ENCODE results near the gene NUP50.

The NUP50 gene

GRCh38 chr22:45166932-45167331, 3.2 kb downstream of the NUP50 start:
- Histone ChIP-seq H3K27ac (peak overlapping the region in 5 of 11 experiments; percentile 2 to 93 (median 48); a peak in 3 of 22 replicates), H3K4me3 (no peak overlapping the region; a peak in 1 of 20 replicates), H3K9me3 (replicated peaks in 1 of 11) (no peaks in the 10 kb centered on the region), H3K36me3 (peaks cover 43 to 69% (median 64%) of the 10 kb centered on the region in 11 experiments), H3K4me1 (peaks cover 26 to 62% (median 38%) of the 10 kb centered on the region in 10 experiments), H3K27me3 (no peaks in the 10 kb centered on the region), H4K20me1 (peaks cover 41 to 75% (median 73%) of the 10 kb centered on the region in 11 experiments; a peak in 21 of 22 replicates), H3K9ac (peak overlapping the region in 5 of 11 experiments; percentile 0 to 52 (median 7); a peak in 7 of 22 replicates), H3K4me2 (peak overlapping the region in 8 of 11 experiments; percentile 86 to 98 (median 92); a peak in 16 of 22 replicates)
- TF ChIP-seq Cebpa-rat (IDR thresholded peaks at IDR 0.05), result peak in 5 of 11 experiments; percentile 24 to 62 (median 38); a peak in 2 of 22 replicates

GRCh38 chr22:45169591-45170466, 6.1 kb downstream of the NUP50 start:
- peaks cover 71 to 98% (median 93%) of the 10 kb centered on the region in 11 experiments for H3K36me3 ChIP-seq
- no peak for TF ChIP-seq Cebpa-rat (IDR thresholded peaks at IDR 0.05)
- H3K9me3 ChIP-seq (replicated peaks in 1 of 11), result no peaks in the 10 kb centered on the region
- H3K27me3 ChIP-seq, result no peaks in the 10 kb centered on the region
- no peak overlapping the region for H3K4me3 ChIP-seq
- peaks cover 13 to 51% (median 26%) of the 10 kb centered on the region in 10 experiments for H3K4me1 ChIP-seq
- peak overlapping the region in 1 of 11 experiments; percentile 5; a peak in 1 of 22 replicates for H3K27ac ChIP-seq
- peaks cover 56 to 100% (median 99%) of the 10 kb centered on the region in 11 experiments; a peak in 21 of 22 replicates for H4K20me1 ChIP-seq
- H3K9ac ChIP-seq, result 0 out of 22 replicates have a peak overlapping the region, but pooled peaks of 2 of the 11 experiments have one; percentile 9 to 30
- H3K4me2 ChIP-seq, result peak overlapping the region in 3 of 11 experiments; percentile 22 to 48 (median 26); a peak in 3 of 22 replicates

- peaks cover 71 to 100% (median 99%) of the 10 kb centered on the region in 11 experiments; a peak in 21 of 22 replicates for H4K20me1 ChIP-seq
- H3K4me3 ChIP-seq, result no peak overlapping the region
- no peaks in the 10 kb centered on the region for H3K9me3 ChIP-seq (replicated peaks in 1 of 11)
- H3K9ac ChIP-seq, result no peak overlapping the region
- H3K4me2 ChIP-seq, result no peak overlapping the region
- peaks cover 0 to 35% (median 10%) of the 10 kb centered on the region in 10 experiments; a peak in 18 of 20 replicates for H3K4me1 ChIP-seq
- no peak for TF ChIP-seq Cebpa-rat (IDR thresholded peaks at IDR 0.05)
- H3K36me3 ChIP-seq, result peaks cover 91 to 100% (median 100%) of the 10 kb centered on the region in 11 experiments
- no peak overlapping the region for H3K27ac ChIP-seq
- H3K27me3 ChIP-seq, result no peaks in the 10 kb centered on the region
Measured at GRCh38 chr22:45171830-45172229, 8.1 kb downstream of the NUP50 start.

GRCh38 chr22:45172881-45173585, 9.3 kb downstream of the NUP50 start:
- peaks cover 98 to 100% (median 100%) of the 10 kb centered on the region in 11 experiments for H3K36me3 ChIP-seq
- no peaks in the 10 kb centered on the region for H3K27me3 ChIP-seq
- H3K9ac ChIP-seq, result no peak overlapping the region; a peak in 1 of 22 replicates
- no peak overlapping the region for H3K4me3 ChIP-seq
- no peak for TF ChIP-seq Cebpa-rat (IDR thresholded peaks at IDR 0.05)
- H4K20me1 ChIP-seq, result peaks cover 73 to 100% (median 99%) of the 10 kb centered on the region in 11 experiments; a peak in 21 of 22 replicates
- H3K9me3 ChIP-seq (replicated peaks in 1 of 11), result no peaks in the 10 kb centered on the region
- H3K4me1 ChIP-seq, result peaks cover 0 to 24% (median 4%) of the 10 kb centered on the region in 10 experiments; a peak in 9 of 20 replicates
- H3K27ac ChIP-seq, result no peak overlapping the region
- no peak overlapping the region for H3K4me2 ChIP-seq

- Histone ChIP-seq H3K9ac (peak overlapping the region in 1 of 11 experiments; percentile 15; a peak in 1 of 22 replicates), H3K4me2 (0 out of 22 replicates have a peak overlapping the region, but pooled peaks of 1 of the 11 experiments have one; percentile 9), H3K4me3 (no peak overlapping the region), H3K4me1 (peaks cover 0 to 16% (median 0%) of the 10 kb centered on the region in 10 experiments; a peak in 5 of 20 replicates), H4K20me1 (peaks cover 71 to 98% (median 94%) of the 10 kb centered on the region in 11 experiments), H3K27ac (no peak overlapping the region; a peak in 1 of 22 replicates), H3K27me3 (no peaks in the 10 kb centered on the region), H3K36me3 (peaks cover 89 to 99% (median 97%) of the 10 kb centered on the region in 11 experiments), H3K9me3 (replicated peaks in 1 of 11) (no peaks in the 10 kb centered on the region)
- no peak for TF ChIP-seq Cebpa-rat (IDR thresholded peaks at IDR 0.05)
Measured at GRCh38 chr22:45179276-45180049, 15.7 kb downstream of the NUP50 start.

GRCh38 chr22:45180146-45180679, 16.5 kb downstream of the NUP50 start:
- Histone ChIP-seq H3K9ac (peak overlapping the region in 1 of 11 experiments; percentile 15; a peak in 1 of 22 replicates), H3K4me3 (no peak overlapping the region), H3K9me3 (replicated peaks in 1 of 11) (no peaks in the 10 kb centered on the region), H3K36me3 (peaks cover 90 to 99% (median 97%) of the 10 kb centered on the region in 11 experiments), H4K20me1 (peaks cover 68 to 98% (median 94%) of the 10 kb centered on the region in 11 experiments), H3K27me3 (no peaks in the 10 kb centered on the region), H3K4me2 (0 out of 22 replicates have a peak overlapping the region, but pooled peaks of 1 of the 11 experiments have one; percentile 9), H3K27ac (0 out of 22 replicates have a peak overlapping the region, but pooled peaks of 2 of the 11 experiments have one; percentile 8 to 10), H3K4me1 (peaks cover 0 to 16% (median 0%) of the 10 kb centered on the region in 10 experiments; a peak in 5 of 20 replicates)
- TF ChIP-seq Cebpa-rat (IDR thresholded peaks at IDR 0.05), result peak in 2 of 11 experiments; percentile 46 to 74; a peak in 5 of 22 replicates

GRCh38 chr22:45181240-45181639, 17.5 kb downstream of the NUP50 start:
- Histone ChIP-seq H3K36me3 (peaks cover 90 to 99% (median 97%) of the 10 kb centered on the region in 11 experiments), H3K9me3 (replicated peaks in 1 of 11) (no peaks in the 10 kb centered on the region), H3K4me3 (no peak overlapping the region), H4K20me1 (peaks cover 68 to 98% (median 94%) of the 10 kb centered on the region in 11 experiments), H3K4me1 (peaks cover 0 to 20% (median 6%) of the 10 kb centered on the region in 10 experiments; a peak in 13 of 20 replicates), H3K4me2 (no peak overlapping the region), H3K27ac (no peak overlapping the region), H3K9ac (no peak overlapping the region), H3K27me3 (no peaks in the 10 kb centered on the region)
- TF ChIP-seq Cebpa-rat (IDR thresholded peaks at IDR 0.05), result no peak

Measured in BLaER1 treated with 17β-estradiol and CSF1 and Interleukin-3, amounts not matched to agents 10 nM and 100 nM (cell line).